EH (cell line): ENCODE measurements around the gene CCDC12.
A peak's percentile ranks its signal among the peaks of the same experiment; 100 is the strongest.

Source experiments
- DNase-seq: peaks from one replicate; pipeline ENCODE4 v3.0.0-alpha.2; 2015; ENCODE audit warnings: low read depth

Gene CCDC12

GRCh38 chr3:46976326-46977190, at the start of gene CCDC12:
Gene CCDC12 (minus strand): TSS chr3:46976745. CDS start chr3:46976732, 13 bp downstream.
- DNase-seq = peak; percentile 100

- DNase-seq = peak; percentile 48
These were observed 48.4 kb upstream of the CCDC12 start for GRCh38 chr3:47024932-47025331.

- DNase-seq = peak; percentile 29
These were observed 46.1 kb upstream of the CCDC12 start for GRCh38 chr3:47022641-47023071.

- DNase-seq = no peak
These were observed 43.8 kb upstream of the CCDC12 start for GRCh38 chr3:47020311-47020710.

GRCh38 chr3:47019201-47019600, 42.7 kb upstream of the CCDC12 start:
- peak; percentile 13 for DNase-seq

GRCh38 chr3:47018269-47018611, 41.7 kb upstream of the CCDC12 start:
- no peak for DNase-seq

- DNase-seq = peak; percentile 74
These were observed 41.1 kb upstream of the CCDC12 start for GRCh38 chr3:47017504-47018268.

- peak; percentile 90 for DNase-seq
These were observed 40.4 kb upstream of the CCDC12 start for GRCh38 chr3:47016934-47017435.

- no peak for DNase-seq
These were observed 39.8 kb upstream of the CCDC12 start for GRCh38 chr3:47016086-47016933.

- no peak for DNase-seq
These were observed 38.6 kb upstream of the CCDC12 start for GRCh38 chr3:47015151-47015550.

- DNase-seq = no peak
These were observed 37.5 kb upstream of the CCDC12 start for GRCh38 chr3:47014036-47014435.

GRCh38 chr3:47013231-47013630, 36.7 kb upstream of the CCDC12 start:
- no peak for DNase-seq

GRCh38 chr3:47012342-47013230, 36.0 kb upstream of the CCDC12 start:
- no peak for DNase-seq

GRCh38 chr3:47011371-47011770, 34.8 kb upstream of the CCDC12 start:
- no peak for DNase-seq

- no peak for DNase-seq
These were observed 34.4 kb upstream of the CCDC12 start for GRCh38 chr3:47010910-47011309.

- no peak for DNase-seq
These were observed 33.7 kb upstream of the CCDC12 start for GRCh38 chr3:47010111-47010712.

GRCh38 chr3:47009225-47010110, 32.9 kb upstream of the CCDC12 start:
- DNase-seq = peak; percentile 94

GRCh38 chr3:47008851-47009224, 32.3 kb upstream of the CCDC12 start:
- no peak for DNase-seq

- no peak for DNase-seq
These were observed 31.8 kb upstream of the CCDC12 start for GRCh38 chr3:47008234-47008796.
